Measurements from ENCODE around the gene EXOC6B. TPM values are rescaled to one million over a fixed set of nuclear protein-coding genes. Genes with fewer than 3 reads are reported as not detected.

The EXOC6B gene
- total and polyA plus RNA-seq, 10 of the 15 experiments (the other 5 are each of a cell fraction or from before 2014, with no cell fraction given): 0.23 to 2.2 (median 1.2) TPM

GRCh38 chr2:72757177-72757775 is 68.6 kb downstream of the EXOC6B start:
- TF ChIP-seq ZNF207 (IDR thresholded peaks at IDR 0.05; ENCODE audit: borderline replicate concordance): no peak
- TF ChIP-seq FOXM1 (IDR thresholded peaks at IDR 0.05; ENCODE audit: low read depth, low read length): no peak
- no peak for TF ChIP-seq SMAD5 (IDR thresholded peaks at IDR 0.05; ENCODE audit: low read depth)
- no peak for TF ChIP-seq MTA3 (IDR thresholded peaks at IDR 0.05; ENCODE audit: borderline replicate concordance, low read length)
- no peak for TF ChIP-seq JUNB (IDR thresholded peaks at IDR 0.05)
- no peak for TF ChIP-seq NBN (IDR thresholded peaks at IDR 0.05)
- TF ChIP-seq DPF2 (IDR thresholded peaks at IDR 0.05): no peak
- TF ChIP-seq RFX5 (IDR thresholded peaks at IDR 0.05; ENCODE audit: low read depth, low read length): no peak
- no peak for TF ChIP-seq NFXL1 (IDR thresholded peaks at IDR 0.05; ENCODE audit: borderline replicate concordance)
- no peak for TF ChIP-seq RUNX3 (IDR thresholded peaks at IDR 0.05; ENCODE audit: low read length)
- no peak for TF ChIP-seq HDAC6 (IDR thresholded peaks at IDR 0.05; ENCODE audit: unreplicated experiment)
- TF ChIP-seq YBX1 (IDR thresholded peaks at IDR 0.05): no peak
- TF ChIP-seq TCF3 (IDR thresholded peaks at IDR 0.05; ENCODE audit: borderline replicate concordance, insufficient read depth, low read depth, low read length): no peak
- TF ChIP-seq, protein P1, sequence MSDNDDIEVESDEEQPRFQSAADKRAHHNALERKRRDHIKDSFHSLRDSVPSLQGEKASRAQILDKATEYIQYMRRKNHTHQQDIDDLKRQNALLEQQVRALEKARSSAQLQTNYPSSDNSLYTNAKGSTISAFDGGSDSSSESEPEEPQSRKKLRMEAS (IDR thresholded peaks at IDR 0.05; ENCODE audit: low read depth, low read length): no peak
- no peak for TF ChIP-seq ZZZ3 (IDR thresholded peaks at IDR 0.05; ENCODE audit: control insufficient read depth, insufficient read length, low read depth)
- no peak for TF ChIP-seq ZBTB40 (IDR thresholded peaks at IDR 0.05; ENCODE audit: borderline replicate concordance)
- no peak for TF ChIP-seq LARP7 (IDR thresholded peaks at IDR 0.05)
- no peak for TF ChIP-seq ATF3 (IDR thresholded peaks at IDR 0.05; ENCODE audit: borderline replicate concordance, extremely low read depth, low read depth, low read length)
- no peaks in the 10 kb centered on the region for H4K20me1 ChIP-seq (ENCODE audit: control insufficient read depth, insufficient read depth)
- H3K27ac ChIP-seq (ENCODE audit: control insufficient read depth, insufficient read depth): no peak overlapping the region
- WGBS (ENCODE audit: insufficient coverage, insufficient replicate concordance, low lambda C conversion rate, missing lambda C conversion rate): 78% methylated on average over 3 of the region's 3 CpGs
- BruUV-seq (replicated peaks): no TSS peak
- no peak overlapping the region for H3K4me3 ChIP-seq
- H3K4me2 ChIP-seq (ENCODE audit: control insufficient read depth, insufficient read depth): no peak overlapping the region
- RAD21 ChIA-PET (ENCODE audit: unreplicated experiment): no interaction called here
- H3K9me3 ChIP-seq (replicated peaks; ENCODE audit: control insufficient read depth, insufficient read depth, low read length): no peaks in the 10 kb centered on the region
- FAIRE-seq (no peak), DNase-seq (ENCODE audit: low read depth, low spot score) (no peak), ATAC-seq (no peak)
- H2AFZ ChIP-seq (ENCODE audit: control insufficient read depth, low read depth, low read length): no peak overlapping the region
- no peaks in the 10 kb centered on the region for H3K79me2 ChIP-seq (ENCODE audit: control insufficient read depth, insufficient read depth, low read length)
- no peak overlapping the region for H3K9ac ChIP-seq (ENCODE audit: control insufficient read depth, insufficient read depth, low read length)
- intact Hi-C loops (cut with micrococcal nuclease; ENCODE audit: unreplicated experiment): no loop called here
- SMC1A ChIA-PET (ENCODE audit: uncharacterized antibody, unreplicated experiment): no interaction called here
- POLR2A ChIA-PET: no interaction called here
- H3K36me3 ChIP-seq (ENCODE audit: control insufficient read depth in 2 of 2, insufficient read depth in 2 of 2, low read length in 1 of 2): no peaks in the 10 kb centered on the region
- CTCF ChIA-PET: no interaction called here
- no peaks in the 10 kb centered on the region for H3K27me3 ChIP-seq (replicated peaks in 1 of 2; ENCODE audit: control insufficient read depth in 2 of 2, insufficient read depth in 2 of 2, low read length in 1 of 2)
- no peaks in the 10 kb centered on the region for H3K4me1 ChIP-seq (ENCODE audit: control insufficient read depth, insufficient read depth, low read length)
- in situ Hi-C loops (cut with MboI): no loop called here

Measured in GM12878 (cell line).